DND-41 (cell line): ENCODE data around the gene MID2.

Experiments used
- ATAC-seq: fragments of 200-7000 bp; cut with Tn5 transposase; 3 replicates; pipeline ENCODE4 v1.9.1; 2021; ENCODE audit warnings: low read depth; ENCODE audit not compliant: insufficient read depth
- DNase-seq: peaks from one replicate; pipeline ENCODE4 v3.0.0-alpha.2; 2020
- H2AFZ ChIP-seq: 2 replicates; pipeline ENCODE4 v1.6.0; 2012; ENCODE audit warnings: low read depth, low read length
- H3K27ac ChIP-seq: 2 replicates; pipeline ENCODE4 v1.5.1; 2012; ENCODE audit warnings: low read length, inconsistent platforms
- H3K27me3 ChIP-seq: fragments of 200-600 bp; sonication (generic); 2 replicates; pipeline ENCODE4 v1.6.0; 2012; ENCODE audit warnings: low read length, mild to moderate bottlenecking, inconsistent platforms; ENCODE audit not compliant: insufficient read depth, poor library complexity
- H3K36me3 ChIP-seq: 2 replicates; pipeline ENCODE4 v1.5.1; 2012; ENCODE audit warnings: low read length, inconsistent platforms; ENCODE audit not compliant: insufficient read depth
- H3K4me1 ChIP-seq: 2 replicates; pipeline ENCODE4 v1.5.1; 2012; ENCODE audit warnings: mild to moderate bottlenecking, low read length; ENCODE audit not compliant: insufficient read depth
- H3K4me2 ChIP-seq: 2 replicates; pipeline ENCODE4 v1.6.0; 2012; ENCODE audit warnings: mild to moderate bottlenecking, moderate library complexity, low read length, inconsistent platforms; ENCODE audit not compliant: insufficient read depth
- H3K4me3 ChIP-seq, 2 experiments: fragments of 200-600 bp in 1 of 2; shearing (Covaris generic) in 1 of 2; 2 replicates each; pipeline ENCODE4 v1.5.1; 2012 to 2016; ENCODE audit warnings: inconsistent platforms in 2 of 2, low read length in 2 of 2, mild to moderate bottlenecking in 2 of 2, low read depth in 1 of 2, moderate library complexity in 1 of 2
- H3K79me2 ChIP-seq: 2 replicates; pipeline ENCODE4 v1.6.0; 2012; ENCODE audit warnings: low read length, inconsistent platforms; ENCODE audit not compliant: insufficient read depth
- H3K9ac ChIP-seq: 2 replicates; pipeline ENCODE4 v1.6.0; 2012; ENCODE audit warnings: low read depth, mild to moderate bottlenecking, inconsistent platforms, low read length, moderate library complexity
- H3K9me3 ChIP-seq: 2 replicates; pipeline ENCODE4 v1.5.1; 2012; ENCODE audit warnings: low read length, moderate library complexity, mild to moderate bottlenecking, inconsistent platforms; ENCODE audit not compliant: insufficient read depth, severe bottlenecking
- H4K20me1 ChIP-seq: 2 replicates; pipeline ENCODE4 v1.6.0; 2012; ENCODE audit warnings: low read length; ENCODE audit not compliant: insufficient read depth
- EZH2 ChIP-seq: IDR thresholded peaks from 3 replicates; pipeline ENCODE4 v1.6.1; 2012; ENCODE audit warnings: borderline replicate concordance, low read depth, mild to moderate bottlenecking, moderate library complexity, low read length, inconsistent platforms; ENCODE audit not compliant: severe bottlenecking
- TF ChIP-seq, protein P1 (sequence below): IDR thresholded peaks from 2 replicates; pipeline ENCODE4 v1.5.1; 2012; ENCODE audit warnings: borderline replicate concordance, low read length, moderate library complexity, mild to moderate bottlenecking; ENCODE audit not compliant: poor library complexity, severe bottlenecking; ENCODE audit errors: extremely low read depth

Gene MID2

DNA sequence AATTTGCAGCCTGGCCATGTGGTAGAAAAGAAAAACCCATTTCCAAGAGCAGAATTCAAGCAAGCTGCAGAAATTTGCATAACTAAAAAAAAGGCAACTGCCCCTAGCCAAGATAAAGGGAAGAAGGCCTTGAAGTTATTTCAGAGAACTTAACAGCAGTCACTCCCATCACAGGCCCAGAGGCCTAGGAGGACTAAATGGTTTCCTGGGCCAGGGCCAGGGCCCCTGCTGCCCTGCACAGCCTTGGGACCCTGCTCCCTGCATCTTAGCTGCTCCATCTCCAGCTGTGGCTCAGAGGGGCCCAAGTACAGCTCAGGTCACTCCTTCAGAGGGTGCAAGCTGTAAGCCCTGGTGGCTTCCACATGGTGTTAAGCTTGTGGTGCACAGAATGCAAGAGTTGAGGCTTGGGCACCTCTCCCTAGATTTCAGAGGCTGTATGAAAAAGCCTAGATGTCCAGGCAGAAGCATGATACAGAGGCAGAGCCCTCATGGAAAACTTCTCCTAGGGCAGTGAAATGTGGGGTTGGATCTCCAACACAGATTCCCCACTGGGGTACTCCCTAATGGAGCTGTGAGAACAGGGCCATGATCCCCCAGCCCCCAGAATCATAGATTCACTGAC is 6.7 kb upstream of the MID2 start:
- Histone ChIP-seq H2AFZ (no peak overlapping the region), H3K27ac (no peak overlapping the region), H3K9me3 (peaks cover 4% of the 10 kb centered on the region), H3K4me1 (no peaks in the 10 kb centered on the region), H3K4me2 (no peak overlapping the region), H3K9ac (no peak overlapping the region), H3K4me3 (no peak overlapping the region), H3K36me3 (no peaks in the 10 kb centered on the region), H3K79me2 (no peaks in the 10 kb centered on the region), H3K27me3 (no peaks in the 10 kb centered on the region), H4K20me1 (no peaks in the 10 kb centered on the region)
- TF ChIP-seq EZH2, result no peak
- TF ChIP-seq, protein P1, sequence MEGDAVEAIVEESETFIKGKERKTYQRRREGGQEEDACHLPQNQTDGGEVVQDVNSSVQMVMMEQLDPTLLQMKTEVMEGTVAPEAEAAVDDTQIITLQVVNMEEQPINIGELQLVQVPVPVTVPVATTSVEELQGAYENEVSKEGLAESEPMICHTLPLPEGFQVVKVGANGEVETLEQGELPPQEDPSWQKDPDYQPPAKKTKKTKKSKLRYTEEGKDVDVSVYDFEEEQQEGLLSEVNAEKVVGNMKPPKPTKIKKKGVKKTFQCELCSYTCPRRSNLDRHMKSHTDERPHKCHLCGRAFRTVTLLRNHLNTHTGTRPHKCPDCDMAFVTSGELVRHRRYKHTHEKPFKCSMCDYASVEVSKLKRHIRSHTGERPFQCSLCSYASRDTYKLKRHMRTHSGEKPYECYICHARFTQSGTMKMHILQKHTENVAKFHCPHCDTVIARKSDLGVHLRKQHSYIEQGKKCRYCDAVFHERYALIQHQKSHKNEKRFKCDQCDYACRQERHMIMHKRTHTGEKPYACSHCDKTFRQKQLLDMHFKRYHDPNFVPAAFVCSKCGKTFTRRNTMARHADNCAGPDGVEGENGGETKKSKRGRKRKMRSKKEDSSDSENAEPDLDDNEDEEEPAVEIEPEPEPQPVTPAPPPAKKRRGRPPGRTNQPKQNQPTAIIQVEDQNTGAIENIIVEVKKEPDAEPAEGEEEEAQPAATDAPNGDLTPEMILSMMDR, result no peak
- no peak for ATAC-seq
- DNase-seq, result no peak

DNA sequence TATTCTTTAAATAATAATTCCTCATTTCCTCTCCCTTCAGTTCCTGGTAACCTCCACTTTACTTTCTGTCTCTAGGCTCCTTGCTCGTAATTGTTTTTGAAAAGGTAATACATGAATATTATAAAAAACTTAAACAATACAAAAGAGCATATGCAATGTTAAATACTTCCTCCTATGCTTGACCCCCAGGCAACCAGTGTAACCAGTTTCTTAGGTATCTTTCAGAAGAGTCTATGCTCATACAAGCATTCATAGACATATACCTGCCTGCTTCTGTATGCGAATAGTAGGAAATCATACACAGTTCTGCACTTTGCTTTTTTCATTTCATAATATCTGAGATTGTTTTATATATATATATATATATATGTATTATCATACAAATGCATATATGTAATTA is 2.6 kb upstream of the MID2 start:
- Histone ChIP-seq H3K4me2 (no peak overlapping the region), H4K20me1 (no peaks in the 10 kb centered on the region), H3K4me3 (no peak overlapping the region), H2AFZ (no peak overlapping the region), H3K9me3 (peaks cover 3% of the 10 kb centered on the region), H3K27me3 (no peaks in the 10 kb centered on the region), H3K9ac (no peak overlapping the region), H3K79me2 (no peaks in the 10 kb centered on the region), H3K4me1 (no peaks in the 10 kb centered on the region), H3K36me3 (no peaks in the 10 kb centered on the region), H3K27ac (no peak overlapping the region)
- DNase-seq, result no peak
- ATAC-seq, result no peak
- no peak for TF ChIP-seq EZH2
- TF ChIP-seq, protein P1, result no peak

DNA sequence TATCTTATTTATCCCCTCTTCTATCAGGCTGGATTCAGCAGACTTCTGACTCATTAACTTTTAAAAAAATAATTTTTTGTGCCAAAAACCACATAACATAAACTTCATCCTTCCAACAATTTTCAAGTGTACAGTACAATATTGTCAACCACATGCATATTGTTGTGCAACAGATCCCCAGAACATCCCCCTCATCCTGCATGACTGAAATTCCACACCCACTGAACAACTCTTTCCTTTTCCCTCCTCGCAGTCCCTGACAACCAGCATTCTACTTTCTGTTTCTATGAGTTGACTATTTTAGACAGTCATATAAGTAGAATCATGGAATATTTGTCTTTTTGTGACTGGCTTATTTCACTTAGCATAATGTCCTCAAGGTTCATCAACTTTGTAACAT is 2.2 kb upstream of the MID2 start:
- Histone ChIP-seq H3K27ac (no peak overlapping the region), H3K79me2 (no peaks in the 10 kb centered on the region), H3K27me3 (no peaks in the 10 kb centered on the region), H3K9ac (no peak overlapping the region), H4K20me1 (no peaks in the 10 kb centered on the region), H3K4me2 (no peak overlapping the region), H2AFZ (no peak overlapping the region), H3K4me1 (no peaks in the 10 kb centered on the region), H3K36me3 (no peaks in the 10 kb centered on the region), H3K4me3 (no peak overlapping the region), H3K9me3 (no peaks in the 10 kb centered on the region)
- TF ChIP-seq EZH2, result no peak
- TF ChIP-seq, protein P1, result no peak
- ATAC-seq (no peak), DNase-seq (no peak)
